Mucosa of descending colon (tissue), 3 donors: ENCODE results near the gene VAMP8. TPM values are rescaled to one million over a fixed set of nuclear protein-coding genes. Genes with fewer than 3 reads are reported as not detected.
A peak's percentile ranks its signal among the peaks of the same experiment; 100 is the strongest.
"Not testable (repeated sequence)": the region's sequence is repeated elsewhere in the genome, so short reads cannot be mapped to it uniquely, and the experiment has no call there.

ENCODE experiments used
- ATAC-seq: fragments of 200-7000 bp; cut with Tn5 transposase; one replicate; pipeline ENCODE4 v1.9.1; 2020; ENCODE audit warnings: mild to moderate bottlenecking, moderate library complexity
- DNase-seq, 3 donors: peaks; one replicate each; pipeline ENCODE4 v3.0.0-alpha.2; 2020
- H3K36me3 ChIP-seq: fragments of 200-600 bp; one replicate; pipeline ENCODE4 v1.8.0; 2021; ENCODE audit warnings: low read depth, mild to moderate bottlenecking
- H3K4me1 ChIP-seq: fragments of 200-600 bp; one replicate; pipeline ENCODE4 v1.8.0; 2021; ENCODE audit warnings: low read depth, mild to moderate bottlenecking
- H3K4me3 ChIP-seq: fragments of 200-600 bp; one replicate; pipeline ENCODE4 v1.8.0; 2021; ENCODE audit warnings: mild to moderate bottlenecking
- H3K9me3 ChIP-seq: fragments of 200-600 bp; one replicate; pipeline ENCODE4 v1.8.0; 2021; ENCODE audit warnings: mild to moderate bottlenecking
- CTCF ChIP-seq: fragments of 200-600 bp; IDR thresholded peaks from one replicate; pipeline ENCODE4 v1.8.0; 2022; ENCODE audit warnings: antibody characterized with exemption, mild to moderate bottlenecking
- intact Hi-C, 2 donors: fragments of 100-400 bp; cut with DNase I in 1 of 2; cut with micrococcal nuclease in 1 of 2; formaldehyde crosslinking; loops; one replicate each; pipeline versions ENCODE4 v1.11.0 to v1.11.1; 2022; cut with DNase I, micrococcal nuclease
- total RNA-seq, 3 donors: library from RNA; stranded (reverse); fragmentation: NEBNext Ultra II Directional in 2 of 3; extraction: Animal tissue kit (Norgen Biotek cat#: 25700) in 2 of 3; gene quantifications; one replicate each; pipeline versions ENCODE4 v1.2.1 to v1.2.4, GENCODE V29; 2021 to 2023
- donor health status: DM: no; HTN: no; CAD: no; lungs with moderate emphysema.
- donor health status: DM: no; HTN: no; CAD: no.
- donor health status: DM: no; HTN: yes; CAD: no.

The VAMP8 gene
- total RNA-seq, 3 donors from 2014 or later, result 125 to 312 (median 254) TPM

GRCh38 chr2:85590950-85591349 is 13.6 kb downstream of the VAMP8 start:
- no peak overlapping the region for H3K4me3 ChIP-seq
- DNase-seq, result no peak
- TF ChIP-seq CTCF, result no peak
- no peaks in the 10 kb centered on the region for H3K9me3 ChIP-seq
- no peak for ATAC-seq
- peaks cover 8% of the 10 kb centered on the region for H3K4me1 ChIP-seq
- no peaks in the 10 kb centered on the region for H3K36me3 ChIP-seq
- intact Hi-C loops, result no loop called here

- no peak for ATAC-seq
- H3K4me1 ChIP-seq, result peaks cover 12% of the 10 kb centered on the region
- H3K36me3 ChIP-seq, result no peaks in the 10 kb centered on the region
- TF ChIP-seq CTCF, result no peak
- DNase-seq, result peak in 1 of 3 donors; percentile 26
- intact Hi-C loops, result no loop called here
- no peaks in the 10 kb centered on the region for H3K9me3 ChIP-seq
- H3K4me3 ChIP-seq, result no peak overlapping the region
Measured at GRCh38 chr2:85591563-85591962, 14.2 kb downstream of the VAMP8 start.

- DNase-seq, result peak in 1 of 3 donors; percentile 18
- H3K4me3 ChIP-seq, H3K36me3 ChIP-seq, H3K9me3 ChIP-seq, ATAC-seq, intact Hi-C loops: not testable (repeated sequence)
- peaks cover 16% of the 10 kb centered on the region for H3K4me1 ChIP-seq
Measured at GRCh38 chr2:85592299-85592698, 14.9 kb downstream of the VAMP8 start.

GRCh38 chr2:85593023-85593422 is 15.6 kb downstream of the VAMP8 start:
- no peak overlapping the region for H3K4me3 ChIP-seq
- no peak for ATAC-seq
- intact Hi-C loops, result no loop called here

GRCh38 chr2:85594715-85595300 is 17.4 kb downstream of the VAMP8 start:
- no peak for ATAC-seq
- peak in 1 of 3 donors; percentile 10 for DNase-seq
- H3K36me3 ChIP-seq, result no peaks in the 10 kb centered on the region
- H3K4me1 ChIP-seq, result peaks cover 16% of the 10 kb centered on the region
- peak overlapping the region; percentile 92 for H3K4me3 ChIP-seq
- intact Hi-C loops, result no loop called here
- TF ChIP-seq CTCF, result no peak
- H3K9me3 ChIP-seq, result no peaks in the 10 kb centered on the region

More at GRCh38 chr2:85593023-85593422, 15.6 kb downstream of the VAMP8 start:
- H3K4me1 ChIP-seq, result peaks cover 16% of the 10 kb centered on the region
- no peaks in the 10 kb centered on the region for H3K9me3 ChIP-seq
- no peak for TF ChIP-seq CTCF
- no peaks in the 10 kb centered on the region for H3K36me3 ChIP-seq
- no peak for DNase-seq

- peak; percentile 97 for ATAC-seq
- Histone ChIP-seq H3K36me3 (no peaks in the 10 kb centered on the region), H3K4me3 (peak within 1 kb of the TSS; percentile 92), H3K4me1 (peaks cover 16% of the 10 kb centered on the region), H3K9me3 (no peaks in the 10 kb centered on the region)
- no peak for TF ChIP-seq CTCF
- DNase-seq, result peak; percentile 93 to 96 (median 96)
- intact Hi-C loops, result no loop called here
Measured at GRCh38 chr2:85595301-85596025, 18.1 kb downstream of the VAMP8 start, which contains the start of gene RNF181. Gene RNF181, plus strand, starts transcription at chr2:85595745. Its CDS starts 19 bp downstream, at chr2:85595764.
